NCI-H1092 treated with DMSO at 0.1 percent for 48 hours (cell line): ENCODE data around the gene IFI30.
A peak's percentile ranks its signal among the peaks of the same experiment; 100 is the strongest.
"Not testable (repeated sequence)": the region's sequence is repeated elsewhere in the genome, so short reads cannot be mapped to it uniquely, and the experiment has no call there.

Experiments
- DNase-seq: peaks from one replicate; lab custom pipeline; 2025; lab: John Stamatoyannopoulos, UW

The IFI30 gene

GRCh38 chr19:18203408-18203862 is 29.8 kb downstream of the IFI30 start:
- peak; percentile 72 for DNase-seq

- peak; percentile 100 for DNase-seq
Measured at GRCh38 chr19:18203863-18204393, 30.3 kb downstream of the IFI30 start, which contains the start of gene RAB3A. TSS of gene RAB3A (minus strand) at chr19:18204042. CDS start at chr19:18202740, 1,302 bp downstream.

- no peak for DNase-seq
Measured at GRCh38 chr19:18204394-18205199, 31.0 kb downstream of the IFI30 start.

- peak; percentile 17 for DNase-seq
Measured at GRCh38 chr19:18205200-18205892, 31.7 kb downstream of the IFI30 start.

GRCh38 chr19:18206018-18206417 is 32.4 kb downstream of the IFI30 start:
- no peak for DNase-seq

- peak; percentile 38 for DNase-seq
Measured at GRCh38 chr19:18208098-18208951, 34.7 kb downstream of the IFI30 start.

- DNase-seq: not testable (repeated sequence)
Measured at GRCh38 chr19:18209912-18210311, 36.3 kb downstream of the IFI30 start.

- no peak for DNase-seq
Measured at GRCh38 chr19:18211683-18212082, 38.1 kb downstream of the IFI30 start.

GRCh38 chr19:18214779-18215433 is 41.3 kb downstream of the IFI30 start:
- no peak for DNase-seq

GRCh38 chr19:18216789-18217188 is 43.2 kb downstream of the IFI30 start:
- DNase-seq: no peak

GRCh38 chr19:18218159-18218558 is 44.5 kb downstream of the IFI30 start:
- no peak for DNase-seq

- DNase-seq: no peak
Measured at GRCh38 chr19:18218600-18218999, 45.0 kb downstream of the IFI30 start.

- DNase-seq: no peak
Measured at GRCh38 chr19:18219911-18220631, 46.5 kb downstream of the IFI30 start.

- no peak for DNase-seq
Measured at GRCh38 chr19:18220632-18221275, 47.1 kb downstream of the IFI30 start.

GRCh38 chr19:18221815-18222725 is 48.5 kb downstream of the IFI30 start:
- no peak for DNase-seq

- no peak for DNase-seq
Measured at GRCh38 chr19:18223860-18224524, 50.4 kb downstream of the IFI30 start.

- peak; percentile 94 for DNase-seq
Measured at GRCh38 chr19:18224525-18225354, 51.1 kb downstream of the IFI30 start.

- no peak for DNase-seq
Measured at GRCh38 chr19:18225355-18225701, 51.7 kb downstream of the IFI30 start.
